ENCODE results near the gene ARL13B.
"Not testable (repeated sequence)": the region's sequence is repeated elsewhere in the genome, so short reads cannot be mapped to it uniquely, and the experiment has no call there.

The ARL13B gene

DNA sequence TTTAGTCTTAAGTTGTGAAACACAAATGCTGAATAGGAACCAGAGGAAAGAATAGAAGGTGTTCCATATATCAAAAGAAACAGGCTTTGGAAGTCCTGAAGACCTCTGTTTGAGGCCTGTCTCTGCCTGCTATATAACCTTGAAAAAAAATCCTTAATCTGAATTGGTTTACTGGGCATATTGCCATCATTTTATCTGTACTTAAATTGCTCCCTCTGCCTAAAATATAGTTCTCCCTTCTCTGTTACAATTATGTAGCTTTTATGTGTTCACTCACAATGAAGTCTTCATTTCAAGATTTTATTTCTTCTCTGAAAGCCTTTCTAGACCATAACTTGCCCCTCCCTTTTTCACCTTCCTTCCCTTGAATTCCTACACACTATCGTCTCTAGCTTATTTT is 21.2 kb downstream of the ARL13B start:
- no peak for DNase-seq

DNA sequence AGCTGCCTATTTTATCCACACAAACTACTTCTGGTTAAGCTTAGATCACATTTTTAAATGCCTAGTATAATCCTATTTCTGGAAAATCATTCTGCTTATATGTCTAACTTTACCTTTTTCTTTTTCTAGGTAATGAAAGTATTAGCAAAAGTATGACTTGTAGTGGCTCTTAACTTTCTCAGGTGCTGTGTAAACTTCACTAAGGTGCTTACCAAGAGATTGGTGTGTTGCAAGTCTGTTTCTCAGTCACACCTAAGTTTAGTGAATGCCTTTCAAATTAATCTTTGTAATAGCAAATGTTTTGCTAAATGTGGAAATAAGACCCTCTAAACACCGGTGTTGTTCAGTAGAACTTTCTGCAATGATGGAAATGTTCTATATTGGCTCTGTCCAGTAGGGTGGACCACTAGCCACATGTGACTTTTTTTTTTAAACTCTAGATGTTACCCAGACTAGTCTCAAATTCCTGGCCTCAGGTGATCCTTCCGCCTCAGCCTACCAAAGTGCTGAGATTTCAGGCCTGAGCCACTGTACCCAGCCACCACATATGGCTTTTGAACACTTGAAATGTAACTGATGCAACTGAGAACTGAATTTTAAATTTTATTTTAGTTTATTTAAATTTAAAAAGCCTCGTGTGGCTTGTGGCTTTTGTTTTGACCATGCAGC is 22.0 kb downstream of the ARL13B start:
- no peak for DNase-seq

DNA sequence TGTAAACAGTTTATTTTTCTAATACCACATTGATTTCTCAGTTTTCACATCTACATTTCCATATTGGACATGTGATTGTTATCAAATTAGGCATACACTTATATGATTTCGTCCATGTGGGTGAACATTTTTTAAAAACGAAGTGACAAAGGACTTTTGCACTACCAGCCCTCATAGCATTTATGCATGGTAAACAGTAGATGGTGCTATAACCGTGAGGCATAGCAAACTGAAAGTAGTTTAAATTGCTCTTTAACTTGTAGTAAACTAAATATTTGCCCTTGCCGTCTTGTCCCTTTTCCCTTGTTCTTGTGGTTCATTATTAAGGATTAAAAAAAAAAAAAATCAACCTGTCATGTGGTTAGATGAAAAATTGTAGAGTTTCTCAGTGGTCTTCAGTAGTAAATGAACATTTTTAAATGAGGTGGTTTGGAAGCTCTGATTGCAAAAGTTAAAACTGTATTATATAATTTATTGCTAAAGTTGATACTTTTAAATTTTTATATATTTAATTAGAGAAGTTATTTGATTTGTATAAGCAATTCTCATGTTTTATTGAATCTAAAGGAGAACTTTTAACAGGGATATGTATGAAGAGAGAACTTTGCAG is 24.5 kb downstream of the ARL13B start:
- peak; percentile 37 to 80 (median 55) for DNase-seq

DNA sequence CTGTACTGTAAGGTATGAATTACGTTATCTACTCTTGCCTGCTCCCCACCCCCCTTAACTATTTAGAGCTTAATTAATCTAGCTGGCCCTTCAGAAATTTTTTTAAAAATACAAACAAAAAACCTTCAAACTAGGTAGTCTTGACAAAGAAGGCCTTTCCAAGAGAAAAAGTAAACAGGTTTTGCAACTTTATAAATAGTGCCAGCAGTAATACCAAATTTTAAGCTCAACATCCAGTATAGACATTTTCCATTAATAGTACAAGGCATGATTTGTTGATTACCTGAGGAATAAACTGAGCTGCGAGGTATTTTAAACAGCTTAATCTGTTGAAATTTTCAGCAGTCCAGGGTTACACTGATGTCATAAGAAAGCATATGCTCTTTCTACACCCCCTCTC is 28.3 kb downstream of the ARL13B start:
- no peak for DNase-seq

DNA sequence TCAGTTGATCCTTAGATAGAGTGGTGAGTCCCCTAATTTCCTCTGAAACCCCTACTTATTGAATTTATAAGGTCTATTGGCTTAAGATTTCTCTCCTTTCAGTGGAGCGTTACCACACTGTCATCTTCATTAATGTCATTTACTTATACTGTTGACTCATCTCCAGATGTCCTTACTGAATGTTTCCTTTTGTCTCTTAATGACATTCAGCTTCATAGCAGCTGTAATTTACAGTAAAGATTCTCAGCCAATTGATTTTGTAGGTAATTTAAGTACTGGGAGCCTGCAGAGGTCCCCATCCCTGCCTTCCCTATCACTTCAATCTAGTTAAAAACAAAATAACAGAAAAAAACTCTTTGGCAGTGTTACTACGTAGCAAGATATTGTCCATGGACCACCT is 29.7 kb downstream of the ARL13B start:
- no peak for DNase-seq

DNA sequence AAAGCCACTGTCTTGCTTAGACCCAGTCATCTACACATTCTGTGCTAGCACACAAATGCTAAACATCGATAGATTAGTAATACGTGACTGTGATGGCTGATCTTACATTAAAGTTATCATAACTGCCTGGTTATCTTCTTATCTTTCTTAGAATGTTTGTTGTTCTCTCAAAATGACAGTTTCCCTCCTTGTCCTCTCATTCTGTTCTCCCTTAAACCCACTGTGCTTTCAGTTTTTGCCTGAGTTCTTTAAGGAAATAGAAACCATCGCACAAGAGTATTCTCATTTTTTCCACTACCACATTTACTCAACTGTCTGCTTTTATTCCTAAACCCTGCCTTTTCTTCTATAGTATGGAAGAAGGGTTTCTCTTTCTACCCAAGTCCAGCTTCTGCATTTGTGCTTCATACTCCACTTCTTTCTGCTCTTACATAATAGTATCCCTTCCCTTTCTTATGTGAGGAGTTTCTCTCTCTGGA is 31.3 kb downstream of the ARL13B start:
- peak; percentile 20 to 75 (median 47) for DNase-seq

DNA sequence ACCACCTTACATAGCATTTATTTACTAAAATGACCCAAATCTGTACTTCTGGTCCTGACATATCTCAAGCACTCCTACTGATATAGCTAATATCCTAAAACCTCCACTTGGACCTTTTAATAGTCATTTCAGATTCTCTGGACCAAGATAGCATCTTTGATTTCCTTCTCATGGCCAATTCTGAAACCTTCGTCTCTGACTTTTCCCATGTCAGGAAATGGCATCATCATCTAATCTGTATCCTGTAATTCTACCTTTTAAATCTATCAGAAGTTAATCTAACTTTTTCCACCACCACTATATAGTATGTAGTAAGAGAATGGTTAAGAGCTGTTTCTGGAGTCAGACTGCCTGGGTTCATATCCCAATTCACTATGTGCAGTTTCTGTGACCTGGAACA is 32.2 kb downstream of the ARL13B start:
- no peak for DNase-seq

DNA sequence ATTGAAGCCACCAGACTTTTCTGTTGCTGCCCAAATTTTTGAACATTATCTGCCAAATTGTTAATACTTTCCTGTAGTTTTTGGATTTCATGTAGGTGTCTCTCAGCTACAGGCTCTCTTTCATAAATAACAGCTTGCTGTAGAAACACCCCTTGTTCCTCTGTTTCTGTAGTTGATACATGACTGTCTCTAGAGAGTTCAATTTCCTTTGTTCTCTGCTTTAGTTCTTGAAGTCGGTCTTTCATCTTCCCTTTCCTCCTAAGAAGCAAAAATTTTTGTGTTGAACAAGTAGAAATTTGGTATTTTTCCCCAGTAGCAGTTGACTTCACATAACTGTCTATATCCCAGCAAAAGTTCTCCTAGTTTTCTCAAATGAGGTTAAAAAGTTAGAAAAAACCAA is 35.1 kb downstream of the ARL13B start:
- DNase-seq = no peak

DNA sequence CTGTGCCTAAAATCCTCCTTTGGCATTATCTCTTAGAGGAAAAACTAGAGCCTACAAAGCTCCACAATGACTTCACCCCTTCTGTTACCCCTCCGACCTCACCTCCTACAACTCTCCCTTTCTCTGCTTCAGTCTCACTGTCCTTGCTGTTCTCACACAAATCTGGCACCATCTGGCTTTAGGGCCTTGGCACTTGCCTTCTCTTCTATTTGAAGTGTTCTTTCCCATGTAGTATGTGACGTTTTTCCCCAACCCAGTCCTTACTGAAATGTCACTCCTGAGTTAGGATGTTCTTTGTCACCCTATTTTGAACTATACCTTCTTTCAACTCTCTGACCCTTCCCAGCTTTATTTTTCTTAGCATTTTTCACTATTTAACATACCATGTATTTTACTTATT is 39.7 kb downstream of the ARL13B start:
- no peak for DNase-seq

DNA sequence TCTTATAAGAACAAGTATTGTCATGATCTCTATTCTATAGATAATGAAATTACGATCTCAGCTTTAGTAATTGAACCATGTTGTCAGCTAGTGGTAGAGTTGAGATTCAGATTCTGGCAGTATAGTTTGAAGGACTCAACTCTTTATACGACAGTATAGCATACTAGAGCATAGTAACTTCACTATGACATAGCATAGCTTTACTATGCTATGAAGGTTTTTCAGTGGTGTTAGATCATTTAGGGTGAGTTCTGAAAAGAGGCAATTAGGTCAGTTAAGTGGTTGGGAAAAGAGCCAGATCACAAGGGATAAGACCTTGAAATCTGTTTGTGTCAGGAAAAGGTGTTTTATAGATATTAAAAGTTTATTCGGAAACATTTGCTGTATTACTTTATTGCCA is 40.3 kb downstream of the ARL13B start:
- no peak for DNase-seq

DNA sequence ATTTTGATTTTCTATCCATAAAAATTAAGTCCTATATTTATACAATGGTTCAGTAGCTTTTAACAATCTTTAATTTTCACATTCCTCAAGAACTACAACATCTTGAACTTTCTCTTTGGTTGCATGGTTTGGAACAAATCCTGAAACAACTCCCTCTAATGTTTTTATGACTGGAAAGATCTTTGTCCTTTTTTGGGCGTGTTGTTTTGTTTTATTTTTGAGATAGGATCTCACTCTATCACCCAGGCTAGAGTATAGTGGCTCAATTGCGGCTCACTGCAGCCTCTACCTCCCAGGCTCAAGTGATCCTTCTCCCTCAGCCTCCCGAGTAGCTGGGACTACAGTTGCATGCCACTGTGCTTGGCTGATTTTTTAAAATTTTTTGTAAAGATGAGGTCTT is 44.4 kb downstream of the ARL13B start:
- no peak for DNase-seq

DNA sequence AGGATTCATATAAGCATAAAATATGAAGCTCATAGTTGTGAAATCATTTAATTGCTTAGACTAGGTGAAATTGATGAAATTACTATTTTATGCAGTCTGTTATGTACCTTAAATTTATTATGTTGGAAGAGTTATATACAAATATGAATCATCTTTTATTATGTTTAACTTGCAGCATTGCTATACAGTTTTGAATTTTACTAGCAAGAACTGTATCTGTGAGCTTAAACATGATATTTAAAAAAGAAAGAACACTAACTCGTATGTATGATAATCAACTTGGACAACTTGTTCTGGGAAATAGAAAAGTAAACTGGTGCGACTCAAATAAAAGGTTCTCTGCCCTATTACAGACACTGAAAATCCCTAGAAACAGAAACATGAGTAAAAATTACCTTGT is 46.7 kb downstream of the ARL13B start:
- DNase-seq = no peak

DNA sequence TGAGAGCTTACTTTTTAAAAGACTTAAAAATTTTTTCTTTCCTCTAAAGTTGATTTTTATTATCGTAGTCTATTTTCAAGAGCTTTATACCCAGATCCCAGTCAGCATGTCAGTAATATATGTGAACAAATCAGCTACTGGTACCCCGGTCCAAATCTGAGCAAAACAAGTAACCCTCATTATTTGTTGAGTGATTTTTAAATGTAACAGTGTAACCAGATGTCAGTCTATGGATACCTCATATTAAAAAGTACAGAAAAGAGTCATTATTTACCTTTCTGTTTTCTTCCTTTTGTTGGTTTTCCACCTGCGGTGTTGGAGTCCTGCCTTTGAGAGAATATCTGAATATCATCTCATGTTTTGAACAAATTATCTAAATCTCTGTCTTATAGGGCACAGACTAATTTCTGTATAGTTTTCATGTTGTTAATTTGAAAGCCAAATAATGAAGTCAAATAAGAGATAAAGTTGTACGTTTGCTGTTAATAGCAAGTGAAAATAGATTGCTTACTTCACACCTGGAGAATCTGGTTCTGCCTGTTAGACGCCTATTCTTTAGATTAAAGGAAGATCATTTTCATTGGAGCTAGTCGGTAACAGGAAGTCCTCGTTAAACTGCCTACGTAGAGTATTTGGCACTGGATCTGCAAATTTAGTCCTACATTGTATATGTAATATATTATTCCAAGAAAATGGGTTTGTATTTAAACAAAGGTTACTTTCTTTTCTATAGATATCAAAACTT is 48.3 kb downstream of the ARL13B start, which contains the start of gene STX19:
TSS of gene STX19 (minus strand) at position 505 of the 745 bp plus-strand sequence. CDS start 13,328 bp downstream, outside the sequence.
- DNase-seq = no peak

DNA sequence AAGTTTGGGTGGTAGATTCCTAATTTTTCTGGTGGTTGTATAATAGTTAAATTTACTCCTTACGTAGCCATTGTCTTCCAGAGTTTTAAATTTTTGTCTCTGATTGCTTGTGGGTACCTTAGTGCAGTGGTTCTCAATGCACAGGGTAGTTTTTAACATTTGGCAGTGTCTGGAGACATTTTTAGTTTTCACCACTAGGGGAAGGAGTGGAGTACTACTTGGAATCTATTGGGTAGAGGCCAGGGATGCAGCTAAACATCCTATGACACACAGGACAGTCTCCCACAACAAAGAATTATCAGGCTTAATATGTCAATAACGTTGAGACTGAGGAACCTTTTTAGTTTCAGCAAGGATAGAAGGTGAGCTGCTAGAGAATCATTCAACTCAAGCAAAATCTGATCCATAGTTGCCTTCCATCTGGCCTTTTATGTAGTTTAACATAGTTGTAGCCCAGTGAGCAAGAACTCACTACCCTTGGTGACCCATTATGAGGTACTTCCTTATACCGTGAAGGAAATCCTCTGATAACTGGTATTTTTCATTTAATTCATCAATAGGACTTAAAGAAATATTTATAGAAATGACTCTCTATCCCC is 57.1 kb downstream of the ARL13B start:
- DNase-seq = peak; percentile 8 to 52 (median 24)

DNA sequence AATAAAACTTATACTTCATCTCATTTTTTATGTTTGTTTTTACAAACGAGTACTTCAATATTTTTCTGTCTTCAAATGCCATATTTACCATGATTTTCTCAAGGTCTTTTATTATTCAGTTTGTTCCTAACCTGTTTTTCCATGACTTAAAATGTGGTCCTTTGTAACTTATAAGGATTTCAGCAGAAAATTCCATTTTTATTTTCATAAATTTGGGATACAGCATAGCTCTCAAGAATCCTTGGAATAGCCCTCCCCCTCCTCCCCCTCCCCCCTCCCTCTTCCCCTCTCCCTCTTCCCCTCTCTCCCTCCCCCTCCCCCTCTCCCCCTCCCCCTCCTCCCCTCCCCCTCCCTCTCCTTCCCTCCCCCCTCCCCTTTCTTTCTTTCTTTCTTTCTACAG is 63.3 kb downstream of the ARL13B start:
- DNase-seq = no peak

DNA sequence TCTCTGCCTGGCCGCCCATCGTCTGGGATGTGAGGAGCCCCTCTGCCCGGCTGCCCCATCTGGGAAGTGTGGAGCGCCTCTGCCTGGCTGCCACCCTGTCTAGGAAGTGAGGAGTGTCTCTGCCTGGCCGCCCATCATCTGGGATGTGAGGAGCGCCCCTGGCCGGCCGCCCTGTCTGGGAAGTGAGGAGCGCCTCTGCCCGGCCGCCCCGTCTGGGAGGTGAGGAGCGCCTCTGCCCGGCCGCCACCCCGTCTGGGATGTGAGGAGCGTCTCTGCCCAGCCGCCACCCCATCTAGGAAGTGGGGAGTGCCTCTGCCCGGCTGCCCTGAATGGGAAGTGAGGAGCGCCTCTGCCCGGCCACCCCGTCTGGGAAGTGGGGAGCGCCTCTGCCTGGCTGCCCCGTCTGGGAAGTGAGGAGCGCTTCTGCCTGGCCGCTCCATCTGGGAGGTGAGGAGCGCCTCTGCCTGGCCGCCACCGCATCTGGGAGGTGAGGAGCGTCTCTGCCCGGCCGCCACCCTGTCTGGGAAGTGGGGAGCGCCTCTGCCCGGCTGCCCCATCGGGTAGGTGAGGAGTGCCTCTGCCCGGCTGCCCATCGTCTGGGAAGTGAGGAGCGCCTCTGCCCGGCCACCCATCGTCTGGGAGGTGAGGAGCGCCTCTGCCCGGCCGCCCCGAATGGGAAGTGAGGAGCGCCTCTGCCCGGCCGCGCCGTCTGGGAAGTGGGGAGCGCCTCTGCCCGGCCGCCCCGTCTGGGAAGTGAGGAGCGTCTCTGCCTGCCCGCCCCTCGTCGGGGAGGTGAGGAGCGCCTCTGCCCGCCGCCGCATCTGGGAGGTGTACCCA is 64.4 kb downstream of the ARL13B start:
- DNase-seq = not testable (repeated sequence)

DNA sequence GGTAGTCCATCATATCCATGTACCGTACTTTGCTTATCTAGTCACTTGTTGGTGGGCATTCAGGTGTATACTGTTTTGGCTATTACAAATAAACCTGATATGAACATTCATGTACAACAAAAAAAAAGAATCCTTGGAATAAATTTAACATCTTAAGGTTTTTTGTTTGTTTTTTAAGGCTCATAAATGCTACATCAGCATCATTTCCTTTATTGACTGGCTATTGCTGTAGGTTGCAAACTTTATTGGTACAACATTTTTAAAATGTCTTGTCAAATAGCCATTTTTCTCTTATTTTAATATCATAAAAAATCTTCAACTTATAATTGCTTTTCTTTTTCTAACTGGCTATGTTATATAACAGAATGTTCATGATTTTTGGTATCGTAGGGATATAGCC is 66.6 kb downstream of the ARL13B start:
- DNase-seq = no peak

DNA sequence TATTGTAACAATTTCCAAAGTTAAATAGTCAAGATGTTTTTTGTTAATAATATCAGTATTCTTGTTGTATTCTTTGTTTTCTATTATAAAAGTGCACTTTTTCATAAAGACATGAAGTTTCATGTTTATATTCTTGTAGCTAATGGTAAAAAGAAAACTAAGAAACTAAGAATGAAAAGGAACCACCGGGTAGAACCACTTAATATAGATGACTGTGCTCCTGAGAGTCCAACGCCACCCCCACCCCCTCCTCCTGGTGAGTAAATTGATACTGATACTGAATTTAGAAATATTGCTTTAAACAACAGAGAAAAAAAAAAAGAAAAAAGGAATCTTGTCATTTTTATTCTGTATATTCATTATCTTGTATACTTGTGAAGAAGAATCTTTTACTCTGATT is 69.3 kb downstream of the ARL13B start:
- DNase-seq = no peak

DNA sequence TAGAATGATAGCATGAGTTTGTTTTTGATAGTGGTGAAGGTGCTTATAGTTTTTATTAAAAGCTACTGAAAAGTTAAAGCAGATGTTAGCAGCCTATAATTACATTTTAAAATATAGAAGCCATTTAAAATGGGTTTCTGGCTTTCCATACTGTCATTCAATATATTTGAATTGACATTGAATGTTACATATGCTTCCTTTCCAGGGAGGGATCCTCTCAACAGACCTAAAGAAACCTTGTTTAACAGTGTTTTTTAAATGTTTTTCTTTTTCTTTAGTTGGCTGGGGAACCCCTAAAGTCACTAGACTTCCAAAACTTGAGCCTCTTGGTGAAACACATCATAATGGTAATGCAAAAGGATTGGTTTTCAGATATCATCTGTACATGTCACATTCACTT is 70.6 kb downstream of the ARL13B start:
- DNase-seq = no peak

DNA sequence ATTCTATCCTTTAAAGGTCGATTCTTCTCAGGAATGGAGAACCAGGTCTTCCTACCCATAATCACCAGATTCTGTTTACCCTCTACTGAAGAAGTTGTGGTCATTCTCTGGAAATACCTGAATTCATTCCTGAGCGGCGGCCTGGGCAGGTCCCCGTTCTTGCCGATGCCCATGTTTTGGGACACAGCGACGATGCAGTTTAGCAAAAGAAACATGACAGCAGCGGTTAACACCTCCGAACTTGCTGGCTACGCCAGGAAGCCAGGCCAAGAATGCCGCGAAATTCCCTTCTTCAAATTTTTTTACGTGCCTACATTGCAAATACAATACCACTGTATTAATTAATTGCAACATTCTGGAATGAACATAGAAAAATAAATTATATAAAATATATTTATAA is 81.3 kb downstream of the ARL13B start:
- no peak for DNase-seq

DNA sequence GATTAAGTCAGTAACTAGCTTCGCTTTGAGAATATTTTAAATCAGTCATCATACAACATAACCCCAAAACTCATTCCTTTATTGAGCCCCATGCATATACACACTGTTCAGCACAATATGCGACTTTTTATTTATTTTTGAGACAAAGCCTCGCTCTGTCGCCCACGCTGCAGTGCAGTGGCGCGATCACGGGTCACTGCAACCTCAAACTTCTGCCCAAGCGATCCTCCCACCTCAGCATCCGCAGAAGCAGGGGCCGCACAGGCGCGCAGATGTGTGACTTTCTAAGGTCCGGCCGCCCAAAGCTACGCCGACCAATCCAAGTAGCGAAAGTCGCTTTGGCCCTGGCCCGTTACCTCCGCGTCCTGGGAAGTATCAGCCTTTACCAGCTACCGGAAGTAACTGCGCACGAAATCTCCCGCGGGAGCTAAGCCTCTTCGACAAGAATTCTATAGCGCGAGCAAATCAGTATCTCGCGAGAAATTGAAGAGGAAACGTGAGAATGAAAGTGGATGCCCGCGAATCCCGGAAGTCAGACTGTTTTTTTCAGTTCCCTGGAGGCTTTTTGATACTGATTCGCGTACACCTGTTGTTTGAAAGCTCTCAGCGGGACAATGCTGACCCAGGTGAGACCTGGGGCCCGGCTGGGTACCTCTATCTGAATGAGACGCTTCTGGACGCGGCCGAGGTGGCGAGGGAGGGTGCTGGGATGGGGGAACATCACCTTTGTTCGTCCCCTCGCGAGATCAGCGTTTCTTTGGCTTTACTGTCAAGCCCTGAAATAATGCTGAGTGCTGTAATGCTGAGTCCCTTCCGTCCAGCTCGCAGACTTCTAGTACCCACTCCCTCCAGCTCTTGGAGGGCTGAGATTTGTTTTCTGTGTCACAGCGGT is 82.8 kb downstream of the ARL13B start, which contains the start of the genes DHFR2 and NSUN3:
TSS of gene DHFR2 (minus strand) at position 404 of the 892 bp plus-strand sequence. CDS start 1,405 bp downstream, outside the sequence.
TSS of gene NSUN3 (plus strand) at position 549 of the 892 bp plus-strand sequence. CDS start at position 615, 66 bp downstream.
- DNase-seq = peak; percentile 96 to 99 (median 98)
